ENCODE results near the gene CHST6.
"Not testable (repeated sequence)": the region's sequence is repeated elsewhere in the genome, so short reads cannot be mapped to it uniquely, and the experiment has no call there.

The CHST6 gene

GRCh38 chr16:75433732-75434413 lies 61.4 kb downstream of the CHST6 start:
- no peak for DNase-seq (ENCODE audit: low spot score)

DNA sequence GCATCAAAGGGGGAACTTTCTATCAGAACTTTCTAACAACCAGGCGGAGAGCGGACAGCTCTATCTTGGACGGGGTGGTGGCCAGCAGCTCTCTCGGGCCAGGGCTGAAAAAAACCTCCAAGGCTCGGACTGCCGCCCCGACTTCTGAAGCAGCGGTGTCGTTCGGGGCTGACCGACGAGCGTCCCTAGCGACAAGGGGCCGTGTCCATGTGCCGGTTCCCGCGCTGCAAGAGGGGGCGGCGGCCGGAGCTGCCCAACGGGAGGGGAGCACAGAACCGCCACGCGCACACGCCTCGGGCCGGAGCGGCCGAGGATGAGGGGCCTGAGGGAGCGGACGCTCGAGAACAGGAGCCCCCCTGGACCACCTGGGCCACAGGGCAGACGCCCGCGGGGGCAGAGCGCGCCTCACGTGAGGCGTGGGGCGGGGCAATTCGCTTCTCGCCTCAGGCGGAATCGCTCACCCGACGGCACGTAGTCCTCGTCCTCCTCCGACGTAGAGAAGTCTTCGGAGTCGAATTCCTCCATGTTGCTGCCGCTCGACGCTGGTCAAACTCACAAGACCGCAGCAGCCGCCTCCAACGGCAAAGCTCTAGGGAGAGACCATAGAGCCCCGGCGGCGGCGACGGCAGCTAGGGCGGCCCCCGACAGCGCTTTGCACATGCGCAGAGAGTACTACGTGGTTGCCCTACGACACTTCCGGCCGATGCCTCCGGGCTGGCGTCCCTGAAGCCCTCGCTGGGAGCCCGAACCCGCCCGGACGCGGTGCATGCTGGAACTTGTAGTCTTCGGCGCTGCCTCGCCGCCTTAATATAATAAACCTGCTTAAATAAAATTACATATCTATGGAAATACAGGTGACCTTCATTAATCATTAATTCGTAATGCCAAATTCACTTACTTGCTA lies 62.2 kb downstream of the CHST6 start, which contains the start of gene CFDP1:
CFDP1 (minus strand) TSS at position 676 of the 904 bp plus-strand sequence; CDS start at position 525, 151 bp downstream.
- DNase-seq (ENCODE audit: low spot score): peak; percentile 97

DNA sequence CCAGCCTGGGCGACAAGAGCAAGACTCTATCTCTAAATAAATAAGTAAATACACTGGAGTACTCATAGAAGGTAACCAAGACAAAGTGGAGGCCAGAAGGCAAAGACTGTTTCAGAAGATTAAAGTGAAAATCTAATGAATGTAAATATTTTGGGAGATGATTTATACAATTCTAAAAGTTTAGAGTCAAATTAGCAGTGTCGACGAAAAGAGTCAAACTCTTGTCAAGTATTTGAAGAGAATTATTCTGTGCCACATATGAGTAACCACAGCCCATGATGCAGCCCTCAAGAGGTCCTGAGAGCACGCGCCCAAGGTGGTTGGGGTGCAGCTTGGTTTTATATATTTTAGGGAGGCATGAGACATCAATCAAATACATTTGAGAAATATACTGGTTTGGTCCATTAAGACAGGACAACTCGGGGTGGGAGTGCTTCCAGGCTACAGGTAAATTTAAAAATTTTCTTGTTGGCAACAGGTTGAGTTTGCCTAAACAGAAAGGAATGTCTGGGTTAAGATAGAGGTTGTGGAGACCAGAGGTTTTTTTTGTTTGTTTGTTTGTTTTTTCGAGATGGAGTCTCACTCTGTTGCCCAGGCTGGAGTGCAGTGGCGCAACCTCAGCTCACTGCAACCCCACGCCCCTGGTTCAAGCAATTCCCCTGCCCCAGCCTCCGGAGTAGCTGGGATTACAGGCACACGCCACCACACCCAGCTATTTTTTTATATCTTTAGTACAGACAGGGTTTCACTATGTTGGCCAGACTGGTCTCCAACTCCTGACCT lies 65.4 kb downstream of the CHST6 start:
- DNase-seq (ENCODE audit: low spot score): no peak

GRCh38 chr16:75426524-75426923 lies 68.7 kb downstream of the CHST6 start:
- DNase-seq (ENCODE audit: low spot score): not testable (repeated sequence)

DNA sequence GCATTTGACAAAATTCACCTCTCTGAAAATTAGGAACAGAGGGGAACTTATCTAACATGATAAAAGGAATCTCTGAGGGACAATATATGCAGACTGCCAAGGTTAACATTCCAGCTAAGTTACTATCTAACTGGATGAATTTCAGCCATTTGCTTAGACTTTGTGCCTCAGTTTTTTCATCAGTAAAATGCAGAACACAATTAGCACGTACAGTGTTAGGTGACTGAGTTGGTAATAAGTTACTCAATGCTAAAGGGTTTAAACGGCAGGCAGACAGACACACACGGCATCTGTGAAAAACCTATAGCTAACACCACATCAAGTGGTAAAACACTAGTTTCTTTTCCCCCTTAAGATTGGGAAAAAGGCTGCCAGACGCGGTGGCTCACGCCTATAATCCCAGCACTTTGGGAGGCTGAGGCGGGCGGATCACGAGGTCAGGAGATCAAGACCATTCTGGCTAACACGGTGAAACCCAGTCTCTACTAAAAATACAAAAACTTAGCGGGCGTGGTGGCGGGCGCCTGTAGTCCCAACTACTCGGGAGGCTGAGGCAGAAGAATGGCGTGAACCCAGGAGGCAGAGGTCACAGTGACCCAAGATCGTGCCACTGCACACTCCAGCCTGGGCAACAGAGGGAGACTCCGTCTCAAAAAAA lies 71.0 kb downstream of the CHST6 start:
- not testable (repeated sequence) for DNase-seq (ENCODE audit: low spot score)

DNA sequence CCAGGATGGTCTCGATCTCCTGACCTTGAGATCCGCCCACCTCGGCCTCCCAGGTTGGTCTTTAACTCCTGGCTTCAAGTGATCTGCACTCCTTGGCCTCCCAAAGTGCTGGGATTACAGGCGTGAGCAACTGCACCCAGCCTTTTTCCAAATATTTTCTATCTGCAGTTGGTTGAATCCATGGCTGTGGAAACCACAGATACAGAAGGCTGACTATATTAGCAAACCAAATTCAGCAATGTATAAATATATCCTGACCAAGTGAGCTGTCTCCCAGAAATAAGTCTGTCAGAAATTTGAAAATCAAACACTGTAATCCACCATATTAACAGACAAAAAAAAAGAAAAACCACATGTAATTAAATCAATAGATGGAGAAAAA lies 71.5 kb downstream of the CHST6 start:
- DNase-seq (ENCODE audit: low spot score): no peak

Data from left forelimb (tissue), 1 donor.